Activated CD4-positive, alpha-beta T cell treated with anti-CD3 and anti-CD28 coated beads for 24 hours (primary cell): Measurements from ENCODE around the gene CACNA2D1.

Source experiments
- DNase-seq, 2 donors: peaks; one replicate each; pipeline ENCODE4 v3.0.0-alpha.2; 2020; ENCODE audit warnings: low read depth in 2 of 2

CACNA2D1 gene

GRCh38 chr7:82443547-82444219 lies at the start of gene CACNA2D1:
TSS of gene CACNA2D1 (minus strand) at chr7:82443777.
- no peak for DNase-seq

GRCh38 chr7:82481499-82482097 lies 38.0 kb upstream of the CACNA2D1 start:
- no peak for DNase-seq

GRCh38 chr7:82477733-82478515 lies 34.3 kb upstream of the CACNA2D1 start:
- no peak for DNase-seq

- DNase-seq, result no peak
Measured at GRCh38 chr7:82472966-82473365, 29.4 kb upstream of the CACNA2D1 start.

GRCh38 chr7:82471351-82472020 lies 27.9 kb upstream of the CACNA2D1 start:
- DNase-seq, result no peak

GRCh38 chr7:82469207-82469606 lies 25.6 kb upstream of the CACNA2D1 start:
- DNase-seq, result no peak

GRCh38 chr7:82468435-82468834 lies 24.9 kb upstream of the CACNA2D1 start:
- no peak for DNase-seq

- no peak for DNase-seq
Measured at GRCh38 chr7:82467020-82467419, 23.4 kb upstream of the CACNA2D1 start.

- DNase-seq, result no peak
Measured at GRCh38 chr7:82464372-82464771, 20.8 kb upstream of the CACNA2D1 start.

- DNase-seq, result no peak
Measured at GRCh38 chr7:82455295-82455694, 11.7 kb upstream of the CACNA2D1 start.

GRCh38 chr7:82450759-82451158 lies 7.2 kb upstream of the CACNA2D1 start:
- no peak for DNase-seq

- DNase-seq, result no peak
Measured at GRCh38 chr7:82449910-82450309, 6.3 kb upstream of the CACNA2D1 start.

GRCh38 chr7:82446897-82447296 lies 3.3 kb upstream of the CACNA2D1 start:
- DNase-seq, result no peak

GRCh38 chr7:82445271-82445670 lies 1.7 kb upstream of the CACNA2D1 start:
- no peak for DNase-seq

- DNase-seq, result no peak
Measured at GRCh38 chr7:82444220-82444909, 788 bp upstream of the CACNA2D1 start.

- no peak for DNase-seq
Measured at GRCh38 chr7:82443036-82443546, 486 bp downstream of the CACNA2D1 start.

GRCh38 chr7:82442492-82443035 lies 1.0 kb downstream of the CACNA2D1 start:
- DNase-seq, result no peak

- no peak for DNase-seq
Measured at GRCh38 chr7:82441669-82442478, 1.7 kb downstream of the CACNA2D1 start.

- DNase-seq, result no peak
Measured at GRCh38 chr7:82438521-82438920, 5.1 kb downstream of the CACNA2D1 start.

GRCh38 chr7:82435769-82436168 lies 7.8 kb downstream of the CACNA2D1 start:
- no peak for DNase-seq
